ENCODE results near the gene CEL.
"Not testable (repeated sequence)": the region's sequence is repeated elsewhere in the genome, so short reads cannot be mapped to it uniquely, and the experiment has no call there.

CEL gene

GRCh38 chr9:133087429-133088145 lies 25.8 kb downstream of the CEL start:
- DNase-seq: no peak

DNA sequence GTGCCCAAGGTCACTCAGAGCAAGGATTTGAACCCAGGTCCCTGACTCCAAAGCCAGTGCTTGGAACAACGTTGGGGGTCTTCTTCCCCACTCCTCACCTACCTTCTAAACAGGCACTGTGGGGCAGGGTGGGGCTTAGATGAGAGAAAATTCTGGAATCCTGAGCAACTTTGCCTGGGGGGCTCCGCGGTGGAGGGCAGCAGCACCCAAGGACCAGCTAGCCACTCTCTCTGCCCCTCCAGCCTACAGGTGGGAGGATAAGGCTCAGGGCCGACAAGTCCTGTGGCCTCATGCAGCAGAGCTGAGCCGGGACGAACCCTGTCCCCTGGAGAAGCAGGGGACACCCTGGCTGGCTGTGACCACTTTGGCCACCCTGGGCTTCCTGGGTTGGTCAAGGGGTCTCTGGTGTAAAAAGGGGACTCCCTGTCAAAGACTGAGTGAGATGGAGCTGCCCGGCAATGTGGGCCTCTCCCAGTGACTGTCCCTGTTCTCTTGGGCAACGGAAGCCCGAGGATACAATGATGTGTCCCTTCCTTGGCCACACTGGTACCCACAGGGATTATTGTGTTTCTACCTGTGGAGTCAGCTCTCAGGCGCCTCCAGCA lies 26.5 kb downstream of the CEL start:
- no peak for DNase-seq

- no peak for DNase-seq
These were observed 27.0 kb downstream of the CEL start for GRCh38 chr9:133088756-133089155.

DNA sequence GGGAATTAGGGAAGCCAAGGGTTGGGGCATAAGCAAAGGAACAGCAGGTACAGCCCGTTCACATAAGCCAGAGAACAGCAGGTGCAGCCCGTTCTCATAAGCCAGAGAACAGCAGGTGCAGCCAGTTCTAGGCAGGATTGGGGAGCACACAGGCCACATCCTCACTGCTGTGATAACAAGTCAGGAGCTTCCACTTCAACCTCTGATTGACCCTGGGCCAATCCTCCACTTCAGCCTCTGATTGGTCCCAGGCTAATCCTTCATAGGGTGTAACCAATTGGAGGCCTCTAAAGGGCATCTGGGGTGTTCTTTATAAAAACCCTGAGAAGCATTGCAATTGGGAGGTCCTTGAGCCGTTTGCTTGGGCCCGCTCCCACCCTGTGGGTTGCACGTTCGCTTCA lies 27.5 kb downstream of the CEL start:
- DNase-seq: peak; percentile 96

DNA sequence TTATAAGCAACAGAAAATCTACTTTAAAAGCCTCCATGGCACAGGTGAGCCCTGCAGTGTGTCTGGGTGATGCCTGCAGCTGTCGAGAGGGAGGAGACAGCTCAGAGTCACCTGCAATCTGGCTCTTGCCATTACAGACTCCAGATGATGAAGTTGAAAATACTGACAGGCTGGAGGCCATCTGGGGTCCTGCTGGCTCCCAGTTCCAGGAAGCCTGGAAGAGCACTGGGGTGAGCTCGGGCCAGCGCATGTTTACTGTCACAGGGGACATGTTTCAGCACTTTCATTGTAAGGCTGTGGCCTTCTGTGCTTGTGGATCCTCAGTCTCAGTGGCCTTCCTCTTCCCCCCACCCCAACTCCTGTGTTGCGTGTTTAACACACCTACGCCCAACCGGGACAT lies 28.4 kb downstream of the CEL start:
- peak; percentile 91 for DNase-seq

DNA sequence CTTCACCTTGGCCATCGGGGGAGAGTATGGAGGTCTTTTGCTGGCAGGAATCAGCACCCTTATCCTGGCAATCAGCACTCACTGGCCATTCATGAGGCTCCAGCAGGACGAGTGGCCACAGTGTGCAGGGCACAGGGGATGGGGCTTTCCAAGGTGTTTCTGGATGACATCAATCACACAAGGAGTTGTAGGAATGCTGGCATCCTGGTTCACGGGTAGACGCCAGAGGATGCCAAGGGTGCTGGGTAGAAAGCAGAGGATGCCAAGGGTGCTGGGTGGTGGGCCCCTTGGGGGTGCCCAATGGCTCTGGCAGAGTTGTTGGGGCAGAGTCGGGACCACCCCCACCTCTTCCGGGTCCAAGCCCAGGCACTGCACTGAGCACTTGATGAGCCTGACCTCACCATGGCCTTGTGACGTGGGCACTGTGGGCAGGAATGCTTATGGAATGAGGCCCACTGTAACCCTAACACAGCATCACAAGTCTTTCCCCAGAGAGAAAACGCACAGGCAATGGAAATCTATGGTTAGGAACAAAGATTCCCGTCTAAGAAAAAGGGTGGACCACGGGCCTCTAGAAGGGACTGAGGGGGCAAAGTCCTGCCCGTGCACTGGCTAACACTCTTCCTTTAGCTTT lies 29.1 kb downstream of the CEL start:
- no peak for DNase-seq

- DNase-seq: not testable (repeated sequence)
These were observed 32.6 kb downstream of the CEL start for GRCh38 chr9:133094351-133094750.

DNA sequence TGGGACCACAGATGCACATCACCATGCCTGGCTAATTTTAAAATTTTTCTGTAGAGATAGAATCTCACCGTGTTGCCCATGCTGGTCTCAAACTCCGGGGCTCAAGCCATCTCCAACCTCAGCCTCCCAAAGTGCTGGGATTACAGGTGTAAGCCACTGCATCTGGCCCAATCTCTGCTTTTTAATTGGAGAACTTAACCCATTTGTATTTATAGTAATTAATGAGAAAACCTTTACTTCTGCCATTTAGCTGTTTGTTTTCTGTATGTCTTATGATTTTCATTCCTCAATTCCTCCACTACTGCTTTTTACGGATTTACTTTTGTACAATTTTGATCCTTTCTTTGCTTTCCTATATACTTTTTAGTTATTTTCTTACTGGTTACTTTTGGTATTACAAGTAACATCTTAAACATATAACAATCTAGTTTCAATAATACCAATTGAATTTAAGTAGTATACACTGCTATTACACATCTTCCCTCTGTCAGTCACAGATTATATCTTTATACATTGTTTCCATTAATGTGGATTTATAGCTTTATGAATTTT lies 33.1 kb downstream of the CEL start:
- DNase-seq: no peak

DNA sequence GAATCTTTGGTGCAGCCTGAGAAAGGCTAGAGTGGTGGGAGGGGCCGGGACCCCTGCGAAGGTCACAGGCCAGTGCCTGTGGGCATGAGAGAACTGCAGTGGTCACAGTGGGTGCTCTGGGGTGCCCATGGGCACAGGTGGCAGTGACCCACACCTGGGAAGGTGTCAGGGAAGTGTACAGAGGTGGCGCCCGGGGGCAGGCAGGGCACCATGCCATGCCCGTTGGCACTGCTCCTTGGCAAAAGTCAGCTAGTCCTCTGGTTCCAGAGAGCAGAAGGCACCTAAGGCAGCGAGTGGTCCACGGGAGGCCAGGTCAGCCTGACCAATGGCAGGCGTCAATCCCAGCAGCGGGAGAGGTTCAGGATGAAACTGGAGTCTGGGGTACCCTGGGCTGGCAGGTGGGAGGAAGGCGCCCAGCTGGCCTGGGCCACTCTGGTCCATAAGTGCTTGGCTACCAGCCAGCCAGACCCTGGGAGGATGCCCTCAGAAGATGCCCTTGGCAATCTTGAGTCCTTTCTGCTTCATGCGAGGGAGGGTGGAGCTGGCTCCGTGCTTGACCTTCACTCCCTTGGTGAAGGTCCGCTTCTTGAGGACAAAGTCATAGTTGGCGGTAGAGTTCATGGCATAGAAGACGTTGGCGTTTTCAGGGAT lies 36.4 kb downstream of the CEL start:
- DNase-seq: no peak

DNA sequence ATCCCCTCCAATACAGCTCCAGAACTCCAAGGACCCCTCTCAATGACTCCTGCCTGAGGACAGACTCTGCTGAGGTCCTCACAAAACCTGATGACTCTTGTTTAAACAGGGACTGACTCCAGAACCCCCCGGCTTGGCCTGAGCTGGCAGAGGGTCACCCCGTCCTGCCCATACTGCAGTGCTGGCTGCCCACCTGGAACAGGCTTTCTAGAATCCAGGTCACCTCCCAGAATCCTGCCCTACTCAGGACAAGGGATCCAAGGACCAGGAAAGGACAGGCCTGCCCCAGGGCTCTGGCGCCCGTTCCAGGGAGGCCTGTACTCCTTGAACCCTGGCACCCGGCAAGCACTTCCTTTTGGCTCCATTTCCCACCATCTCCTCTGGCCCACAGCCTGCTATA lies 37.1 kb downstream of the CEL start:
- DNase-seq: no peak

DNA sequence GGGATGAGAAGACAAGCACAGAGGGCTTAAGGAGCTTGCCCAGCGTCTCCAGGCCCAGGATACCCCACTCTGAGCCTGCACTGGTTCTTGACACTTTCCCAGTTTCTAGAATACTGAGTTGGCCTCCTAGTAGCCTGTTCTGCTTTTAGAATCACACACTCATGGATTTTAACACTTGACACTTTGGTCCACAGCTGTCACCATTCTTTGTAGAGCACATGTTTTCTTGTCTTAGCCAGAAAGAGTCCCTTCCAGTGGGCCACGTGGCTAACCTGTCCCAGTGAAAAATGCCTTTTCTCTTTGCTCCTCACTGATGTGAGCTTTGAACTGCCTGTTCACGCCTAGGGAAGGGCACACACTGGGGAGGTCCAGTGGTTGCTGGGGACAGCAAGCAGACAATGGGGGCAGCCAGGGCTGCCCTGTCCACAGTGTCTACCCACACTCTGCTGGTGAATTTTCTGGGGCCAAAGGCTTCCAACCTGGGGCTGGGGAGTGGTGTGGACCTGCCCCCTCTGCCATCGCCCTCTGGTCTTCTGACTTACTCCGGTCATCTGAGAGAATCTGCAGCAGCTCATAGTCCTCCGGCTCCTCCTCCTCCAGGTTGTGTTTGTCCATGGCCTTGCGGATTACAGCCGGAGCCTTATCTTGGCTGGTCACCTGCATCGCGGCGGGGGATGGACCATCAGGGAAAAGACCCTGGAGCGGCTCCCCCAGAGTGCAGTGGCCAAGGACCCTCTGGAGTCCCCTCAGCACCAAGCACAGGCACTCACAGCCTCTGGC lies 38.1 kb downstream of the CEL start:
- no peak for DNase-seq

DNA sequence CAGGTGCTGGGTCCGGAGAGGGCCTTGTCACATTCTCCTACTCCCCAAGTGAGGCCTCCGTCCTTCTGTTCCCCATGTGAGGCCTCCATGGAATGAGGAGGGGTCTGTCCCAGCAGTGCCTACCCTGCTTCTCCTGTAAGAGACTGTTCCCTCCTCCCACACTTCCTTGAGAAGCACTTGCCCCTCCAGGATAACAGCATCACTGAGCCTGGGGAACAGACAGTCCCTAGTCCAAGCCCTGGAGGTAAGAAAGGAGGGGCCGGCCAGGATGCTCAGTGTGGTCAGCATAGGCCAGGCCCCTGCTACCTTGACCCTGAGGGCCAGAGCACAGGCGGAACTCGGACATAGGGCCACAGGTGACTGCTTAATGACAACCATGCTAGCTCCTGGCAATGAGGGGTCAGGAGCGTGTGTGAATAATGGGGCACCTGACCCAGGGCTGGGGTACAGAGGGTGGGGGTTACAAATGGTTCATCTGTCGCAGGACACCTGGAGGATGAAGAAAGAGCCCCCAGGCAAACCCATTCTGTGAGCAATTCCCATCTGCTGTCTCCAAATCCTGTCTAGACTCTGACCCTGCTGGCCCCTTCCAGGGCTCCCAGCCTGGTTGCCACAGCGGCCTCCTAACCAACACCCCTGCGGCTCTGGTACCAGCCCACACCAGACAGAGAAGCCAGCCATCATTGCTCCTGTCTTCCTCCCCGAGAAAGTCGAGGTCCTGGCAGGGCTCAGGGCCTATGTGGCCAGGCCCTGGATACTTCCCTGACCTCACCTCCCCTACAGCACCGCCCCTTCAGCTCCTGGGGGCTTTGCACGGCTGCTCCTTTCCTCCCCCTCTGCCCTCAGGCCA lies 39.0 kb downstream of the CEL start:
- DNase-seq: no peak

GRCh38 chr9:133101356-133102189 lies 39.8 kb downstream of the CEL start:
- no peak for DNase-seq

DNA sequence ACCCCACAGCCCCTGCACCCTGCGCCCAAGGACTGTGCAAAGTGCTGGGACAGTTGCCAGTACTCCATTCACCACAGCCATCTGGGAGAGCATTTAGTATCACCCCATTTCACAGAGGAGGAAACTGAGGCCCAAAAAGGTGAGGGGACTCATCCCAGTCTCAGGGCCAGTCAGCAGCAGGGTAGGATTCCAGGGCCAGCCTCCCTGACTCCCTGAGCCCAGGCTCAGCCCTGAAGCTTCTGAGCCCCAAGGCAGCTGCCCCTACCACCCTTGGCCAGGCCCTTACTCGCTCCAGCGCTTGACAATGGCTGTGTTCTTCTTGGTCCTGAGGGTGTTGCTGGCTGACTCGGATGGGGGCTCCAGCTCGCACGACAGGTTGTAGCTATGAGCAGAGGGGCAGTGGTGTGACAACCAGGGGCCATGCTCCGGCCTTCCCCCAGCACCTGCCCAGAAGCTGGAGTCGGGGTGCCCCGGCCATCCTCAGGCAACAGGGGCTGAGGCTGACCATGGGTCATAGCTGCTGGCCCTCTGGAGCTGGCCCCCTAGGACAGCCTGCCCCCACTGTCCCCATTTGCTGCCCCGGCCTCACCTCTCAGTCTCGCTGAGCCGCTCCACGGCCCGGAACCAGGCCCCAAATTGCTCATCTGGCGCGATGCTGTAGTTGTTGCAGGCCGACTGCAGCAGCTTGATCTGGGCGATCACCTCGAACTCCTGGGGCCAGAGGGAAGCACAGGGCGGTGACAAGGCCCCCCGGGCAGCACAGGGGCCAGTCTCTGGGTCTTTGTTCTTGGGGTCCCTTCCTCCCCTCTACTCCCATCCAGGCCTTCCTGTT lies 40.6 kb downstream of the CEL start:
- DNase-seq: no peak

DNA sequence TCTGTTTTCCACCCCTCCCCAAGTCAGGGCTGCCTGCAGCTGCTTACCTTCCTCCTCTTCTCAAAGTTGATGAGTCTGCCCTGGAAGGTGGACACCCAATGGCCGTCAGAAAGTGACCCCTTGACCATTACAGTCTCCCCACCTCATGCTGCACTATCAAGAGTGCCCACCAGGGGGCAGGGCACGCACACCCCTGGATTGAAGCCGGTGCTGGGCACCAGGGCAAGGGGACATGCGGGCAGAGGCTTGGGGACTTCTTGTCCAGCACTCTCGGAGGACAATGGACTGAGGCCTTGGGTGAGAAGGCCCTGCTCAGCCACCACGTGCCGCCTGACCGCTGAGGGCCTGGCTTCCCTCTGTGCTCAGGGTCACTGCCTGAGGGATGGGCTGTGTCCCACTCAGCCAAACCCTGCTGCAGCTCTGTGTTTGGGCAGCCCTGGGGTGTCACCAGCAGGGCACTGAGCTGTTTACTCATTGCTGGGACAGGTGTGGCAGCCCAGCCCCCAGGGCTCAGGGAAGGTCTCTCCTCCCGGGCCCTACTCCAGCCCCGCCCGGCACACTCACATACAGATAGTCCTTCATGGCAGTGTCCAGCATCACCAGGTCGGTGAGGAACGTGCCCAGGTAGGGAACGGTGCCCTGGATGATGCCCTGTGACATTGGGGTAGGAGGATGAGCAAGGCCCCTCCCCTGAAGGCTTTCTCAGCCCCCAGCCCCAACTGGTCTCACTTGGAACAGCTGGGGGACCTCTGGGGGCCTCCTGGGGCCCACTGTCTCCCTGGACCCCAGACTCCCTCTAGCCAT lies 41.6 kb downstream of the CEL start:
- DNase-seq: no peak

DNA sequence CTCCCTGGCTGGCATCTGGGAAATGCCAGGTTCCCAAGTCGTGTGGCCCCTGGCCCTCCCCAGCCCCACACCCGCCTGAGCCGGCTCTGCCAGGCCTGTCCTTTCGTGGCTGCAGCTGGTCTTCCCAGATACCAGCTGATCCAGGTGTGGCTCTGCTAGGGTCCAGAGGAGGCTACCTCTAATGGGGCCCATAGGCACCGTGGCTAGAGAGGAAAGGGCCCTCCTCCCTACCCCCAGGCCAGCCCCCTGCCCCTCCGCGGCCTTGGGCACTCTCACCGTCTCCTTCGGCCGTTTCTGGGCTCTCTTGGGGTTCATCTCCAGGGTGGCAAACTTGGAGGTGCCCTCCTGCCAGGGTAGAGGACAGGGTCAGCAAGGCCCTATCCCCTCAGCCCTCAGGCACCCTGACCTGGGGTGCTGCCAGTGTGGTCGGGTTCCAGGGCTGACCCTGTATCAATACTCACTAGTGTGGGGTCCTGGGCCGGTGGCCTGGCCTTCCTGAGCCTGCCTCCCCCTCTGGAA lies 42.3 kb downstream of the CEL start:
- DNase-seq: no peak

DNA sequence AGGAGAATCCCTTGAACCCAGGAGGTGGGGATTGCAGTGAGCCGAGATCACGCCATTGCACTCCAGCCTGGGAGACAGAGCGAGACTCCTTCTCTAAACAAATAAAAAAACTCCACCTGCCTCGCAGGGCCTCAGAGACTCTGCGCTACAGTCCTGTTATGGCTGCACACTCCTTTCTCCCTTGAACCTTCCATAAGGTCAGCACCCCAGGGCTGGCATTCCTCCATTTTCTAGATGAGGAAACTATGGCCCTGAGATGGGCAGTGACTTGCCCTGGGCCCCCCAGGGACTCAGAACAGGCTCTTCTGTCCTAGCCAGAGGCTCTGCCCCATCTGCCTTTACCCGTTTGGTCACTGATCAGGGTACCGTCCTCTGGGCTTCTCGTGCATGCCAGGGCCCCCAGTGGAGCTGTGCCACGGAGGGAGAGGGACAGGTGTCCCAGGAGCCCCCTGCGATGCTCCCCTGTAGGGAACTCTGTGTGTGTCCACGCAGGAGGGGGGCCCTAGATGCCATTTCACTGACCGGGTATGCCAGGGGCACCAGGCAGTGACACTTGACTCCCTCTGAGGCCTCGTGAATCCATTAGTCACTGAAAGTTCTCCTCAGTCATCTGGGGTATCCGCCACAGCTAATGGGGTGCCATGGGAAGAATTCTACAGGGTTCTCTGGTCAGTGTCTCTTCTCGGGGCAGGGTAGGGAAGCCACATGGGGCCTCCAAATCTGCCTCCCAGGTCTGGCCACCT lies 43.1 kb downstream of the CEL start:
- no peak for DNase-seq

DNA sequence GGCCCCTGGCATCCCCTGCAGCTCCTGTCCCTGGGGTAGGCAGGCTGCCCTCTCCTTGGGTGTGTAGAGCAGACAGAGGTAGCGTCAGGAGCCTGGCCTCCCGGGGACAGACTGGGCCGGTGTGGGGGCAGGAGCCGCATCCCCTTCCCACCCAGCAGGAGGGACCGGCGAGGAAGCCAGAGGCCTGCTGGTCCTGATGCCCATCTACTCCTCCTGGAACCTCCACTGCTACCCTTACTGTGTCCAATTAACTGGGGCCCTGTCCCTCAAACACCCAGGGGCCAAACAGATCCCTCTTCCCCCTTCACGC lies 43.6 kb downstream of the CEL start:
- no peak for DNase-seq
